ENCODE data around the gene PKIB.

DNA sequence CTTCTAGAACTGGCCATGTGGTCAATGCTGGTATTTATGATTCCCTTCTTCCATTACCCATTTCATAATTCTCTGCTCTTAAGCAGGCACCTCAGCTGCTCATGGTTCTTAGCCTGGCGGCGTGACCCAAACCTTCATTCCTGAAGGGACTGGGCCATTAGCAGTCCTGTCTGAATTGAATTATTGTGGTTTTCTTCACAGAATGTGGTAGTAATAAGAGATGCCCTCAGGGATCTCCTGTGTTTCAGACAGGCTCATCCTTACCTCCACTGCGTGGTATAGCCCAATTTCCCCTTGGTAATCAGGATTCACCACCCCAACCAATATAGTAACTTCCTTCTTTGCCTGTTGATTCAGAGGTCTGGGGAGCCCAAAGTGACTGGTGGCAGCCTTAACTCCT, 37.6 kb downstream of the PKIB start:
- TF ChIP-seq, protein P1, sequence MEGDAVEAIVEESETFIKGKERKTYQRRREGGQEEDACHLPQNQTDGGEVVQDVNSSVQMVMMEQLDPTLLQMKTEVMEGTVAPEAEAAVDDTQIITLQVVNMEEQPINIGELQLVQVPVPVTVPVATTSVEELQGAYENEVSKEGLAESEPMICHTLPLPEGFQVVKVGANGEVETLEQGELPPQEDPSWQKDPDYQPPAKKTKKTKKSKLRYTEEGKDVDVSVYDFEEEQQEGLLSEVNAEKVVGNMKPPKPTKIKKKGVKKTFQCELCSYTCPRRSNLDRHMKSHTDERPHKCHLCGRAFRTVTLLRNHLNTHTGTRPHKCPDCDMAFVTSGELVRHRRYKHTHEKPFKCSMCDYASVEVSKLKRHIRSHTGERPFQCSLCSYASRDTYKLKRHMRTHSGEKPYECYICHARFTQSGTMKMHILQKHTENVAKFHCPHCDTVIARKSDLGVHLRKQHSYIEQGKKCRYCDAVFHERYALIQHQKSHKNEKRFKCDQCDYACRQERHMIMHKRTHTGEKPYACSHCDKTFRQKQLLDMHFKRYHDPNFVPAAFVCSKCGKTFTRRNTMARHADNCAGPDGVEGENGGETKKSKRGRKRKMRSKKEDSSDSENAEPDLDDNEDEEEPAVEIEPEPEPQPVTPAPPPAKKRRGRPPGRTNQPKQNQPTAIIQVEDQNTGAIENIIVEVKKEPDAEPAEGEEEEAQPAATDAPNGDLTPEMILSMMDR (IDR thresholded peaks at IDR 0.05; ENCODE audit: insufficient read depth, low read depth, low read length), result no peak
- TF ChIP-seq EZH2 (IDR thresholded peaks at IDR 0.05; ENCODE audit: insufficient read depth, low read length), result no peak

Measured in astrocyte (in vitro differentiated cells and primary cell).